K562 (cell line): ENCODE measurements around the gene EVI2B.

Experiments
- EP300 ChIP-seq: IDR thresholded peaks from 2 replicates; pipeline ENCODE4 v1.6.1; 2012; ENCODE audit warnings: low read length, improper control_type of control experiment
- HIVEP1 ChIP-seq: fragments of 250-450 bp; sonication (Bioruptor Pico); IDR thresholded peaks from 2 replicates; pipeline ENCODE4 v1.4.0; 2020; ENCODE audit warnings: mild to moderate bottlenecking
- KDM5B ChIP-seq: fragments of 200-600 bp; sonication (generic); IDR thresholded peaks from 2 replicates; pipeline ENCODE4 v1.6.1; 2012; ENCODE audit warnings: low read depth, mild to moderate bottlenecking, moderate library complexity, low read length, control low read depth, inconsistent platforms; ENCODE audit not compliant: insufficient replicate concordance
- MTA1 ChIP-seq: fragments of 450-650 bp; IDR thresholded peaks from 2 replicates; pipeline ENCODE4 v1.6.1; 2017; ENCODE audit warnings: borderline replicate concordance
- POLR2A ChIP-seq: fragments of 450-650 bp; conservative IDR thresholded peaks from 2 replicates; pipeline ENCODE4 v1.6.1; 2016
- PRPF4 ChIP-seq: fragments of 200-400 bp; formaldehyde crosslinking; IDR thresholded peaks from one replicate; pipeline ENCODE4 v1.6.1; 2017; ENCODE audit warnings: low read length, low read depth, mild to moderate bottlenecking; ENCODE audit not compliant: insufficient read depth, poor library complexity, severe bottlenecking
- SRF ChIP-seq, 2 experiments: fragments of 250-450, 450-650 bp in 1 of 2; sonication (Bioruptor Pico) in 1 of 2; sonication (generic) in 1 of 2; formaldehyde crosslinking; IDR thresholded peaks; 2 replicates each; pipeline versions ENCODE4 v1.5.0 to v1.5.1; 2020 to 2022; ENCODE audit warnings: mild to moderate bottlenecking in 1 of 2, missing genetic modification reagents in 1 of 2
- ZKSCAN1 ChIP-seq: fragments of 150-350 bp; IDR thresholded peaks from 2 replicates; pipeline ENCODE4 v1.6.1; 2016; ENCODE audit warnings: low read depth, low read length
- ZNF232 ChIP-seq: sonication (generic); formaldehyde crosslinking; IDR thresholded peaks from 2 replicates; pipeline ENCODE4 v1.8.0; 2022; ENCODE audit warnings: mild to moderate bottlenecking, missing genetic modification reagents
- TF ChIP-seq, protein P1 (sequence below): sonication (generic); formaldehyde crosslinking; IDR thresholded peaks from 2 replicates; pipeline ENCODE4 v1.8.0; 2022; ENCODE audit warnings: mild to moderate bottlenecking, missing genetic modification reagents, borderline replicate concordance
- TF ChIP-seq, protein P2 (sequence below), 2 experiments: IDR thresholded peaks; 2 replicates each; pipeline ENCODE4 v1.6.1; 2012; ENCODE audit warnings: improper control_type of control experiment in 2 of 2, low read depth in 2 of 2, low read length in 2 of 2, borderline replicate concordance in 1 of 2
- TF ChIP-seq, protein P3 (sequence below): sonication (generic); formaldehyde crosslinking; IDR thresholded peaks from 2 replicates; pipeline ENCODE4 v1.8.1; 2023; ENCODE audit warnings: mild to moderate bottlenecking, missing genetic modification reagents
- TF ChIP-seq, protein P4 (sequence below), 3 experiments: IDR thresholded peaks in 2 of 3; conservative IDR thresholded peaks in 1 of 3; 2 replicates each; pipeline ENCODE4 v1.5.1; 2011 to 2012; ENCODE audit warnings: low read length in 3 of 3, mild to moderate bottlenecking in 3 of 3, control low read depth in 2 of 3, improper control_type of control experiment in 1 of 3, inconsistent platforms in 1 of 3, low read depth in 1 of 3, mixed read lengths in 1 of 3, moderate library complexity in 1 of 3; ENCODE audit not compliant: insufficient read depth in 2 of 3

DNA sequence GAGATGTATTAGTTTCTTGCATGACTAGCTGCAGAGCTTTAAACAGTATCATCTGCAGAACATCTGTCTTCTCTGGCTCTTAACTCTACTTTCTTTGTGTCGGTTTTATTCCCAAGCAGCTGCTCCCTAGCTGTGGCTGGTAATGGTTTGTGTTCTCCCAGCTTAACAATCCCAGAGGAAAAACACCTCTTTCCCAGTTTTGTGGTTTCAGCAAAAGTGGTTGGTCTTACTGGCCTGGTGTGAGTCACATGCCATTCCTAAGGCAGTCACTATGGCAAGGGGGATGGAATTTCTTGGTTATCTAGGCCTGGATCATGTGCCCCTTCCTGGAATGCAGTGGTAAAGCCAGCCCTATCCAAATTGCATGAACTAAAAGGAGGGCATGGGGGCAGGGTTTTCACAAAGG, 44.3 kb downstream of the EVI2B start:
- no peak for TF ChIP-seq HIVEP1 (CRISPR knock-in tag)
- TF ChIP-seq MTA1: no peak
- TF ChIP-seq, protein P1, sequence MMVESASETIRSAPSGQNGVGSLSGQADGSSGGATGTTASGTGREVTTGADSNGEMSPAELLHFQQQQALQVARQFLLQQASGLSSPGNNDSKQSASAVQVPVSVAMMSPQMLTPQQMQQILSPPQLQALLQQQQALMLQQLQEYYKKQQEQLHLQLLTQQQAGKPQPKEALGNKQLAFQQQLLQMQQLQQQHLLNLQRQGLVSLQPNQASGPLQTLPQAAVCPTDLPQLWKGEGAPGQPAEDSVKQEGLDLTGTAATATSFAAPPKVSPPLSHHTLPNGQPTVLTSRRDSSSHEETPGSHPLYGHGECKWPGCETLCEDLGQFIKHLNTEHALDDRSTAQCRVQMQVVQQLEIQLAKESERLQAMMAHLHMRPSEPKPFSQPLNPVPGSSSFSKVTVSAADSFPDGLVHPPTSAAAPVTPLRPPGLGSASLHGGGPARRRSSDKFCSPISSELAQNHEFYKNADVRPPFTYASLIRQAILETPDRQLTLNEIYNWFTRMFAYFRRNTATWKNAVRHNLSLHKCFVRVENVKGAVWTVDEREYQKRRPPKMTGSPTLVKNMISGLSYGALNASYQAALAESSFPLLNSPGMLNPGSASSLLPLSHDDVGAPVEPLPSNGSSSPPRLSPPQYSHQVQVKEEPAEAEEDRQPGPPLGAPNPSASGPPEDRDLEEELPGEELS (CRISPR knock-in tag): no peak
- TF ChIP-seq, protein P2, sequence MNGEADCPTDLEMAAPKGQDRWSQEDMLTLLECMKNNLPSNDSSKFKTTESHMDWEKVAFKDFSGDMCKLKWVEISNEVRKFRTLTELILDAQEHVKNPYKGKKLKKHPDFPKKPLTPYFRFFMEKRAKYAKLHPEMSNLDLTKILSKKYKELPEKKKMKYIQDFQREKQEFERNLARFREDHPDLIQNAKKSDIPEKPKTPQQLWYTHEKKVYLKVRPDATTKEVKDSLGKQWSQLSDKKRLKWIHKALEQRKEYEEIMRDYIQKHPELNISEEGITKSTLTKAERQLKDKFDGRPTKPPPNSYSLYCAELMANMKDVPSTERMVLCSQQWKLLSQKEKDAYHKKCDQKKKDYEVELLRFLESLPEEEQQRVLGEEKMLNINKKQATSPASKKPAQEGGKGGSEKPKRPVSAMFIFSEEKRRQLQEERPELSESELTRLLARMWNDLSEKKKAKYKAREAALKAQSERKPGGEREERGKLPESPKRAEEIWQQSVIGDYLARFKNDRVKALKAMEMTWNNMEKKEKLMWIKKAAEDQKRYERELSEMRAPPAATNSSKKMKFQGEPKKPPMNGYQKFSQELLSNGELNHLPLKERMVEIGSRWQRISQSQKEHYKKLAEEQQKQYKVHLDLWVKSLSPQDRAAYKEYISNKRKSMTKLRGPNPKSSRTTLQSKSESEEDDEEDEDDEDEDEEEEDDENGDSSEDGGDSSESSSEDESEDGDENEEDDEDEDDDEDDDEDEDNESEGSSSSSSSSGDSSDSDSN (IDR thresholded peaks at IDR 0.05; ENCODE audit: borderline replicate concordance in 1 of 2, low read depth in 2 of 2, low read length in 2 of 2): no peak
- TF ChIP-seq, protein P3, sequence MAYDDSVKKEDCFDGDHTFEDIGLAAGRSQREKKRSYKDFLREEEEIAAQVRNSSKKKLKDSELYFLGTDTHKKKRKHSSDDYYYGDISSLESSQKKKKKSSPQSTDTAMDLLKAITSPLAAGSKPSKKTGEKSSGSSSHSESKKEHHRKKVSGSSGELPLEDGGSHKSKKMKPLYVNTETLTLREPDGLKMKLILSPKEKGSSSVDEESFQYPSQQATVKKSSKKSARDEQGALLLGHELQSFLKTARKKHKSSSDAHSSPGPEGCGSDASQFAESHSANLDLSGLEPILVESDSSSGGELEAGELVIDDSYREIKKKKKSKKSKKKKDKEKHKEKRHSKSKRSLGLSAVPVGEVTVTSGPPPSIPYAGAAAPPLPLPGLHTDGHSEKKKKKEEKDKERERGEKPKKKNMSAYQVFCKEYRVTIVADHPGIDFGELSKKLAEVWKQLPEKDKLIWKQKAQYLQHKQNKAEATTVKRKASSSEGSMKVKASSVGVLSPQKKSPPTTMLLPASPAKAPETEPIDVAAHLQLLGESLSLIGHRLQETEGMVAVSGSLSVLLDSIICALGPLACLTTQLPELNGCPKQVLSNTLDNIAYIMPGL (CRISPR knock-in tag): no peak
- TF ChIP-seq, protein P4, sequence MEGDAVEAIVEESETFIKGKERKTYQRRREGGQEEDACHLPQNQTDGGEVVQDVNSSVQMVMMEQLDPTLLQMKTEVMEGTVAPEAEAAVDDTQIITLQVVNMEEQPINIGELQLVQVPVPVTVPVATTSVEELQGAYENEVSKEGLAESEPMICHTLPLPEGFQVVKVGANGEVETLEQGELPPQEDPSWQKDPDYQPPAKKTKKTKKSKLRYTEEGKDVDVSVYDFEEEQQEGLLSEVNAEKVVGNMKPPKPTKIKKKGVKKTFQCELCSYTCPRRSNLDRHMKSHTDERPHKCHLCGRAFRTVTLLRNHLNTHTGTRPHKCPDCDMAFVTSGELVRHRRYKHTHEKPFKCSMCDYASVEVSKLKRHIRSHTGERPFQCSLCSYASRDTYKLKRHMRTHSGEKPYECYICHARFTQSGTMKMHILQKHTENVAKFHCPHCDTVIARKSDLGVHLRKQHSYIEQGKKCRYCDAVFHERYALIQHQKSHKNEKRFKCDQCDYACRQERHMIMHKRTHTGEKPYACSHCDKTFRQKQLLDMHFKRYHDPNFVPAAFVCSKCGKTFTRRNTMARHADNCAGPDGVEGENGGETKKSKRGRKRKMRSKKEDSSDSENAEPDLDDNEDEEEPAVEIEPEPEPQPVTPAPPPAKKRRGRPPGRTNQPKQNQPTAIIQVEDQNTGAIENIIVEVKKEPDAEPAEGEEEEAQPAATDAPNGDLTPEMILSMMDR (IDR thresholded peaks at IDR 0.05 in 2 of 3, conservative IDR thresholded peaks at IDR 0.05 in 1 of 3; ENCODE audit: insufficient read depth in 2 of 3, low read depth in 1 of 3, low read length in 3 of 3): no peak
- no peak for TF ChIP-seq PRPF4
- no peak for TF ChIP-seq SRF (CRISPR knock-in tag; IDR thresholded peaks at IDR 0.05)
- no peak for TF ChIP-seq ZKSCAN1
- TF ChIP-seq EP300: no peak
- TF ChIP-seq POLR2A: no peak
- TF ChIP-seq KDM5B: no peak
- no peak for TF ChIP-seq ZNF232
